ENCODE results near the gene SYCE1.
"Not testable (repeated sequence)": the region's sequence is repeated elsewhere in the genome, so short reads cannot be mapped to it uniquely, and the experiment has no call there.

DNA sequence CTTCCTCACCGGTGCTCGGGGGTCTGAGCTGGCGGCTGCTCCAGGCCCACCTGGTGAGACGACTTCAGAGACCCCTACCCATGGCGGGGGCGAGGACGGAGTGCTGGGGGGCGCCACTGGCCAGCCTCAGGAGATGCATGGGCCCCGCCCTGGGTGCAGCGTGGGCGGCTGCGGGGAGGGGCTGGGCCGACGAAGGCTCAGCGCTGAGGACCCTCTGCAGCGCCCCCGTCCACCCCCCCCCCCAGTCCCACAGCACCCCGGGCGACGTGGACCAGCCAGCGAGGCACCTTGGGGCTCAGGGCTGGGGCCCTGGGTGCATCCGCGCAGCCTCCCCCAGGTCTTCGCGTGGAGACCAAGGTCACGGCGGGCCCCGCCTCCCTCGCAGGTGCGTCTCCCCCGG lies 11.7 kb upstream of the SYCE1 start:
- not testable (repeated sequence) for TF ChIP-seq POLR2A, POLR2AphosphoS5 (IDR thresholded peaks at IDR 0.05; ENCODE audit: low read depth, low read length)
